ENCODE data around the gene LRRC74A.

Gene LRRC74A

DNA sequence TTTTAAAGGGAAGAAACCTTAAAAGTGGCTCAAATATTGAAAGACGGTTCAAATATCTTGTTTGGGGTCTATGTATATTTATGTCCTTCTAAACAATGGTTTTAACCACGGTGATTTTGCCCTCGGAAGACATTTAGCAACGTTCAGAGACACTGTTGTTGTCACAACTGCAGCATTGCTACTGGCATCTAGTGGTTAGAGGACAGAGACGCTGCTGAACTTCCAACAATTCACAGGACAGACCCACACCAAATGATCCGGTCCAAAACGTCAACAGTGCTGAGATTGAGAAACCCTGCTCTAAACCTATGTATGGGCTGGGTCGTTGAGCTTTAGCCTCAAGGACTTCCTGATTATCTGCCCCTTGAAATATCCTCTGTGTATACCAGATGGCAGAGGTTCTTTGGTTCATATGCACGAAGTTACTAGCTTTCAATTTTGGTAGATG, 15.2 kb upstream of the LRRC74A start:
- peak in 1 of 2 experiments; percentile 31 for DNase-seq

GRCh38 chr14:76811561-76811960, 14.6 kb upstream of the LRRC74A start:
- peak in 1 of 2 experiments; percentile 25 for DNase-seq

DNA sequence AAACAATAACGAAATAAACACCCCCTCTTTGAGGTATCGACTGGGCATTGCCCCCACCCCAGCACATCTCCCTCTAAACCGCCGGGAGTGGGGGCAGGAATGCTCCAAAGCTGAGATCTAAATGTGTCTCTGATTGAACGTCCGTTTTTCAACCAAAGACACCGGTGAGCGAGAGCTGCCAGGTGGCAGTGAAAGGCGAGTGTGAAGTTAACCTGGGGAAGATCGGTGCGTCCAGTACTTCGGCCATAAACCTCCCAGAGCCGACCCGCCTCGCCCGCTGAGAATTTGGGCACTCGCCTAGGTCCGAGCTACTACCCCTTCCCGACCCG, 14.2 kb upstream of the LRRC74A start:
- DNase-seq: peak in 1 of 2 experiments; percentile 25

DNA sequence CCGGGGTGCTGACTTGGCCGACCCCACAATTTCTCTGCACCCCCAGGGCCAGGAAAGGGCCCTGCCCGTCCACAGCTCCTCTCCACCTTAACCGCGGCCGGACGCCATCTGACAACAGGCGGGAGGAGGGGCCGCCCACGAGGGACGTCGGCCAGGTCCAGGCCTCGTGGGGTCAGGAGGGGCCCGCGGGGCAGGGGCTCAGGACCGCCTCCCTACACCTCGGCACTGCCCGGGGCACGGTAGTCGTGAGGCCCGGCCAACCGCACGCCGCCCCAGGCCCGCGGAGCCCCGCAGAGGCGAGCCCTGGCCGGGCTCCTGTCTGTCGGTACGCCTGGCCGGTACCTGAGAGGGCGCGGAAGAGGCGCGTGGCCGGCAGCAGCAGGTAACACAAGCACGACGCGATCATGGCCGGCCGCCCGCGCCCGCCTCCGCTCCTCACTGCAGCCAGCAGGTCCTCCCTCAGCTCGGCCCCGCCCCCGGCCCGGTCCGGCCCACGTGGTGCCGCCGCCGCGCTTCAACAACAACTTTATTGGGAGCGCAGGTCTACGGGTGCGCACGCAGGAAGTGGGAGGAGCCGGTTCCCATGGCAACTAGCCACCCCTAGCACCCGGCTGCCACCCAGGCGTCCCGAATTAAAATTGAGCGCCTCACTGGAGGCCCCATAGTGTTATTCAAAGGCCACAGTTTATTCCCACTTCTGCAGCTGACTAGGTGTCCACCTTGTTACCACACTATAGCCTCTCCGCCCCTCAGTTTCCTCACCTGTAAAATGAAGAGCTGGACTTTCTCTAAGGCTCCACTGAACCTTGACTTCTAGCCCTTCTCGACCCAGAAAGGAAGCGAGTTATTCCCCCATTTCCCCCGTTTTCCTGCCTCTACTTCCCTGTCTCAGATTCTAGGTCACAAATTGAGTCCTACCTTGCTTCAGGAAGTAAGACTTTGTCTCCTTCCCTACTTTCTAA, 13.5 kb upstream of the LRRC74A start, which contains the start of gene ANGEL1:
TSS of gene ANGEL1 (minus strand) at position 461 of the 962 bp plus-strand sequence. CDS start at position 406, 55 bp downstream.
- DNase-seq: peak; percentile 72 to 90

DNA sequence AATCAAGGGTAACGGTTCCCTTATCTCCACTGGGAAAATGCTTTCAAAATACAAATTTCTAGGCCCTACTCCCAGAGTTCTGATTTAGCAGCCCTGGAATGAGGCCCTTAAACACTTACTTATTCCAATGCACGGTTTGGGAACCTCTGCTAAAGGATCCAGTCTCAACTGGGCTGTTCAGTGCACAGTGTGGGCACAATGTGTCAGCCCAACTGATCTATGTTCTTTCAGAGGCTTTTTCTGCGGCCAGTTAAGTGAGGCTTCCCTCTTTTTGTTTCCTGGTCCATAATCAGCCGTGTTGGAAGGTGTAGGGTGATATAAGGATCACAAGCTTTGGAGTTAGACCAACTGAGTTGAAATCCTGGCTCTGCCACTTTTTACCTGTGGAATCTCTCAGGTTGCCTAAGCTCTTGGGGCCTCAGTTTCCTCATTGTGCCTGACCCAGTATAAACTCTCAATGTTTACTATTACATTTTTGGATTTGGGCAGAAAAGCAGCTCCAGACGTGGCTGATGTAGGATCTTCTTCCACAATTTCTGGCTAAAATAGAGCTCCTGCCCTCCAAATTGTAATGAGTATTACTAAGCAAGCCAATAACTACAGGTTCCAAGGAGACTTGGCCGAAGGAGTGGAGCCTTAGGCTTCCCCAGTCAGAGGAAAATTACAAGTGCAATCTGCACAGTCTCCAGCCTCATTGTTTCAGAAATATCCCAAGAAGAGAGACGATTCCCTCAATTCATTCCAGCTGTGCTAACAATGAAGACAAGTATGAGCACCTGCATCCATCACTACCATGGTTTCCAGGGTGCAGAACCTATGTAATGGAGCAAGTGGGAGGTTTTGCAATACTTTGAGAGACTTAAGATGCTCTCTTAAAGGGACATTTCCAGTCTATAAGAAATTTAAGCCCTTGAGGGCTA, 11.2 kb upstream of the LRRC74A start:
- no peak for DNase-seq

DNA sequence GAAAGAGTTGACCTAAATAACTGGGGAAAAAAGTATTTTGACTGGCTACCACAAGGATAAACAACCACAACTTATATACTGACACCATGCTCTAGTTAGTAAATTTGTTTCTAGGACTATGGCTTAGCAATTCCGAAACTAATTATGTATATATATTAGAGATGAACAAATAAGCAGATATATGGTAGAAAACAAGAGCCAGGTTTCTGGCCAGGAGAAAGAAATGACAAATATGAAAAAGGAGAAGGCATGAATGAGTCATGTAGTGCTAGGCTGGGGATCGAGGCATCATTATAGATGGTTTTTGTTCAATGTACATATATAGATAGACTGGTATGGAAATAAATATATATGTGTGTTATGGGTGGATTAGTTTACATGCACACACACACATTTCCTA, 5.5 kb upstream of the LRRC74A start:
- no peak for DNase-seq

- DNase-seq: no peak
Observed at GRCh38 chr14:76827696-76828296, 1.6 kb downstream of the LRRC74A start.

DNA sequence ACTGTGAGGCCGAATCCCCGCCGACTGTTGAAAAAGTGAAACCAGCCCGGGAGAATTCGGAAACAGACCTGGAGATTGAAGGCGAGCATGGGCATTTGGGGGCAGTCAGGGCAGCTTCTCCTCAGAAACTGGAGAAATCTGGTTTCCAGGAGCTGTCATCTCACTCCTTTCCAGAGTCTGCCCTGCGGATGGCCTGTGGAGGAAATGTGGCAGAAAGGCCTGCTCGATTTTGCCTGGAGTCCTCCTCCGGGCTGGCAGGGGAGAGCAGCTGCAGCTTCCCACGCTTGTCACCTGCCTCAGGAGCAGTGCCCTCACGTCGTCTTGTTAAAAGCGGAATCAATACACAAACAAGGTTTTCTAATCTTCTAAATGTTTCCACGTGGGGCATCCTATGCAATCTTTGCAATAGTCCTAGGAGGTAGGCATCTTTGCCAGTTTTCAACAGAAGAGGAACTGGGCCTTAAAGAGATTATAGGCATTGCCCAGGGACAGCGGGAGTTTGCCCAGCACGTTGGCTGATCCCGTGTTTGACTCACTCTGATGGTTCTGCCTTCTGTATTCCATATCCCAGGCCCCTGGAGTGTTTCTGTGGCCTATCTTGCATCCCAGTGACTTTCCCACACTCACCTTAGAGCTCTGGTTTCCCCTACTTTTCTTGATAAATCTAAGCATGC, 2.3 kb downstream of the LRRC74A start:
- DNase-seq: no peak

DNA sequence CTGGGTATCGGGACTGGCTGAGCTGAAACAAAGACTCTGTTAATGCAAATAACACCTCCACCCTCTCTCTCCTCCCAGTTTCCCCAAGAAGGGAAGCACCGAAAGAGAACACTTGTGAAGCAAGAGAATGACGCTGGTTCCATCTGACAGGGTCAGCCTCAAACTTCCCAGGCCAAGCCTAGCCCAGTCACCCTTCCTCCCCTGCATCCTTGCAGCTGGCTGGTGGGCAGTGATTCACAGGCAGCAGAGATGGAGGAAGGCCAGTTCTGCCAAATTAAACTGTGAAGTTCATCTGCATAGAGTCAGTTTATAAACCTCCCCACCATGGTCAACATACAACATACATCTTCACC, 2.8 kb downstream of the LRRC74A start:
- DNase-seq: no peak

- DNase-seq: no peak
Observed at GRCh38 chr14:76829650-76830421, 3.6 kb downstream of the LRRC74A start.

- DNase-seq: no peak
Observed at GRCh38 chr14:76830556-76830955, 4.3 kb downstream of the LRRC74A start.

- no peak for DNase-seq
Observed at GRCh38 chr14:76832503-76832988, 6.3 kb downstream of the LRRC74A start.

DNA sequence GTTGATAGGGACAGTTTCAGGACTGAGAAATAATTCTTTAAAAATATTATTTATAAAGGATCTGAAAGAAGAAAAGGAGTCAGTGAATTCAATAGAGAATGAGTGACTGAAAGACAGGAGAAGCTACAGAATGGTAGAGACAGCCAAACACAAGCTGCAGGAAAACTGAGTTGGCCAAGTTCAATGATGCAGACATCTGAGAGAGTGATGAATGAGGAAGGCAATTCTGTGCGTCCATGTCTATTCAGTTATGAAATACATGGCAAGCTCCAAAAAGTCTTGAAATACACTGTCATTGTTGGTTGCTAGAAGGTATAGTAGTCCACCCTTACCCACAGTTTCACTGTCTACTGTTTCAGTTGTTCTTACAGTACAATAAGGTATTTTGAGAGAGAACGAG, 6.8 kb downstream of the LRRC74A start:
- DNase-seq: no peak

- DNase-seq: no peak
Observed at GRCh38 chr14:76834241-76834661, 8.0 kb downstream of the LRRC74A start.

GRCh38 chr14:76836029-76836630, 9.9 kb downstream of the LRRC74A start:
- no peak for DNase-seq

GRCh38 chr14:76837524-76837923, 11.3 kb downstream of the LRRC74A start:
- no peak for DNase-seq

DNA sequence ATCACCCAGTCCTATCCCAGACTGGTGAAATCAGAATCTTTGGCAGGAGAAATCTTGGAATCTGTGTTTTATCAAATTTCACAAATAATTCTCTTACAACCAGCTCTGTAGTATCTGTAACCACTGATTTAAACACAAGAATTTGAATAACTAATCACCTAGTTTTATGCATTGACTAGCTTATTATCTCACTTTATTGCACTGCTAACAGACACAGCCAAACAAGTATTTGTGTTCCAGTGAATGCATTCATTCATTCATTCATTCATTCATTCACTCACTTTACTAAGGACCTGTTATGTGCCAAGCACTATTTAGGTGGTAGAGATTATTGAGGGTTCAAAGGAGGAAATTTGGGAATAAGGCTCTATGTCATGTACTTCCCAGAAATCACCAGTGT, 16.2 kb downstream of the LRRC74A start:
- no peak for DNase-seq

- DNase-seq: no peak
Observed at GRCh38 chr14:76844223-76844622, 18.0 kb downstream of the LRRC74A start.

DNA sequence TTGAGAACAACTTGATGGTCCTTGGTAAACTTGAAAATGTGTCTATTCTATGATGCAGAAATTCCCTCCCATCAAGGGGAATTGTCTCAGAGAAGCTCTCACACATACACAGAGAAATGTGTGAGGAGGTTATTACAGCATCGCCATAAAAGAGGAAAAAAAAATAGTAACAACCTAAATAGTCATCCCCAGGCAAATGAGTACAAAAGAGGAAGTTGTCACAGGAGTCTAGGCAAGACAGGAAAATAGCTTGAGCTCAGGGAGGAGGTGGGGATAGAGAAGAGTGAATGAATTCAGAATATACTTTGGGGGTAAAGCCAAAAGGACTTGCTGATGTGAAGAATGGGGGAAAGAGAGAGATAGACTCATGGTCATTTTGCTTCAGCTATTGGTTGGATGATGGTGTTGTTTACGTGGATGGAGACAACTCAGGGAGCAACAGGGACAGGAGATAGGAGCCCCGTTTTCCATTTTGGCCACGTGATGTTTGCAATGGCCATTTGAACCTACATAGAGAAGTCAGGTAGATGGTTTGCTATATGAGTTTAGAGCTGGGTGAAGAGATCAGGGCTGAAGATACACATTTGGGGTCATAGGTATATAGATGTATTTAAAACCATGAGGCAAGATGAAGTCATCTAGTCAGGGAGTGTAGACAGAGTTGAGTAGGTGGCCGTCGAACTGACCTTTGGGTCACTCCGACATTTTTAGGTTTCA, 20.3 kb downstream of the LRRC74A start:
- no peak for DNase-seq

GRCh38 chr14:76848879-76849278, 22.7 kb downstream of the LRRC74A start:
- no peak for DNase-seq

All from SW 1271 (cell line).